Measurements from ENCODE around the gene KCNN3.
A peak's percentile ranks its signal among the peaks of the same experiment; 100 is the strongest.

The KCNN3 gene

DNA sequence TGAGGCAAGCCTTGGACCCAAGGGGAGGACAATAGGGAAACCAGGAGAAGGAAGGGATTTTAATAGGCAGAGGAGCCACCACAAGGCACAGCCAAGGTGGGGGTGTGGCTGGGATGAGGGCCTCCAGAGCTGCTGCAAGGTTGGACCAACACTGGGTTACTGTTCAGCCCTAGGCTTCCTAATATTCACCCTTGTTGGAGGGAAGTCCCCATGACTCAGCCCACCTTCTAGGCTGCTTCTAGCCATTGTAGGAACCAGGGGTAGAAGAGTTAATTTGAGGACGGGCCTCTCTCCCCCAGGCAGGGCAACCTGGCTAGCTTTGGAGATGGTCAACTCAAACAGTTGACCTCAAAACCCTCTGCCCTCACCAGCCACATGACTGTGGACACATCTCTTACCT lies 59.5 kb downstream of the KCNN3 start:
- DNase-seq: no peak

DNA sequence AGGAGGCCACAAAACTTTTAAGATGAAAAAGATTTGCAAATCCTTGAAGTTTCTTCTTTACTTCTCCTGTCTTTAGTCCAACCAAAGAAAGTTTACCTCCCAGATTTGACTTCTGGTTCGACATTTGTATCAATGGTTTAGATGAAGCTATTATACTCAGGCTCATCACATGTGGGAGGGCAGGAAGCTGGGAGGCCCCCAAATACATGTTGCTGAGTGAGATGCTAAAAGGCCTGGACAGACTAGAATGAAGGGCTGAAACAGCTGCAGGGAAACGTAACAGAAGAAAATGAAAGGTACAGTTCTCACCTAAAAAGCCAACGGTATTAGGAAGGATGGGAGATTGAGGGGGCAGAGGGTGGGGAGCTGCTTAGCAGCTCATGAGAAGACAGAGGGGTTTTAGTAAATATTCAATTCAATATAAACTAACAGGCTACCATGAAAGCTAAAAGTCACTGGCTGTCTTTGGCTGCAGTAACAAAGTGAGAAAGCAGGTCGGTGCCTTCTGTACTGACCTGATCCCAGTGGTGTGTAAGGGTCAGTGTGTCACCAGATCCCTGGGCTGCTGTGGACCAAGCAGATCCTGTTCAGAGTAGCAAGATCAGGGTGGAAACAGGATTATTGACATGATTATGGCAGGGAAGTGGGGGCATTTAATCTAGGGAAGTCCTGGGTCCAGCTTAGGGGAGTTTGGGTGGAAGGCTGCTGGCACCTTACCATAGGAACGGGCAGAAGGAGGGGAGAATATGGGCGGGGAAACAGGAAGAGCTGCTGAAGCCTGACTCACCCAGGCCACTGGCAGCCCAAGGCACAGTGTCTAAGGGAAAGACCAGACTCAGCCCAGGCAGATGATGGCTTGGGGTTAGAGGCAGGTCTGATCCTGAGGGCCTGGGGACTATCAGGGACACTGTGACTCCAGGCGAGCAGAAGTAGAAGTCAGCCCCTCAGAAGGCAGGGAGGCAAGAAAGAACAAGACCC lies 60.4 kb downstream of the KCNN3 start:
- no peak for DNase-seq

DNA sequence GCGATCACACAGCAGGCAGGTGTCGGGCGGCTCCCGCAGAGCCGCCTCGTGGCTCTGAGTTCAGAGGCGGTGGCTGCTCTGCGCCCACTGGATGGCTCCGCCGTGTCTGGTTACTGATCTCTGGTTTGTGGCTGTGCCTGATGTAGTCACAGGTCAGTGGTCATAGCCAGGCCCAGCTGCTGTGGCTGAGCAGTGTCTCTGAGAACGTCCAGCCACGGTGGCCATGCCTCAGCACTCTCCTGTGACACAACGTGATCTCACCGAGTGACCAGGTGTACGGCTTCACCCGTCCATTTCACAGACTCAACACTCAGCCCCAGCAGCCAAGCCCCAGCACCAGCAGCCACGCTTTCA lies 61.2 kb downstream of the KCNN3 start:
- DNase-seq: peak; percentile 25

DNA sequence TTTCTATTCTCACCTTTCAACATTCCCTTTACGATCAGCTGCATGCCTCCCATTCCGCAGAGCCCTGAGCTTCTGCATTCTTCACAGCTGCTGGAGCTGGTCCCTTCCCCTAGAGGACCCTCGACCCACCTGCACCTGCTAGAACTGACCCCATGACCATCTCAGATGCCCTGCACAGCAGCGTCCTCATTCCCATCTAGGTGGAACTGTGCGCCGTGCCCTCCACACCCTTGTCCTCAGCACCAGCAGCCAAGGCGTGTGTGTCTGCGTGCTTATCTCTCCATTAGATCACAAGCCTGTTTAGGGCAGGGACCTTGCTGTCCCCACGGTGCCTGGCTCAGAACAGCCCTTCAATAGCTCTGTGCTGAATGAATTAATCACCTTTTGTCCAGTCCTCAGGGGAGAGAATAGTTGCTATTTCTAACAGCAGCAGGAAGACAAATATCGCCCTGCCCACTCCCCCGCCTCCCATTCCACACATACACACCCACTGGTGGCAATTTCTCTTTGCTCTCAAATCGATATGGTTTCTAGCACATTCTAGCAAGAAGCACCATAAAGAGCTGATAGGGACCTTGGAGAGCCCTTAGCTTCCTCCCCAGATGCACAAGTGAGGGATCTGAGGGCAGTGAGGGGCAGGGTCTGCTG lies 61.7 kb downstream of the KCNN3 start:
- DNase-seq: no peak

DNA sequence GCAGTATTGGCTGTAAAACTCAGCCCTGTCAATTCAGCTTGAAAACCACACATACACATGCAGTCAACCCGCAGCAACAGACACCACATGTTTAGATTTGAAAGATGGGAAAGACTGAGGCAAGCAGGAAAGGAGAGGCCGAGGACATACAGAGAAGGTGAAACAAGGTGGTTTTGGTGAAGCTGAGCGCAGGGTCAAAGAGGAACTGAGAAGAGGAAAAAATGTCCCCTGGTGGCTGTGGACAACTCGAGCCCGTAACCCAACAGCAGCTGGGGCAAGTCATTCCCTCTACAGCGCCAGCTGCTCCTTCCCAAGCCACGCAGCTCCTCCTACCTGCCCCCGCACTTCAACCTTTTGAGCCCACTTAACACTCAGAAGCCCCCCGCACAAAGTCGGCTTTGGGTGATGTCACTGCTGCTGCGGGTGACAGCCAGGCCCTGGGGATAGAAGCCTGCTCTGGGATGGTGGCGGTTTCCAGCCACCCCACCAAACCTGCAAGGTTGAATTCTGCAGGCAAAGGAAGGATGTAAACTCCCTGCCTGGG lies 63.0 kb downstream of the KCNN3 start:
- DNase-seq: peak; percentile 60

DNA sequence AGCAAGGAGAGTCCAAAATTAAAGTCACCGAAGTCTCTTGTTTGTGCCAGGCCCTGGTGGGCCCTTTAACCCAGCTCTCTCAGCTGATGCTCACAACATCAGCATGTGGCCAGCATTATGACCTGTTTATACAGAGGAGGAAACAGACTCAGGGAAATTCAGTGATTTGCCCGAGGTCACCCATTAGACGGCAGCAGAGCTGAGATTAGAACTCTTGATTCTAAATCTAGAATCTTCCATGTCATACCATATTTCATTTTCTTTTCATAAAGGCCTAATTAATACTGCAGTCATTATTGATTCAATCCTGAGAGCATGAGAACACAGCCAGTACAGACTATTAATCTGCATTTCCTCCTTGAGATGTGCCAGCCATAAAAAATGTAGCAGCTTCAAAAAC lies 63.7 kb downstream of the KCNN3 start:
- no peak for DNase-seq

DNA sequence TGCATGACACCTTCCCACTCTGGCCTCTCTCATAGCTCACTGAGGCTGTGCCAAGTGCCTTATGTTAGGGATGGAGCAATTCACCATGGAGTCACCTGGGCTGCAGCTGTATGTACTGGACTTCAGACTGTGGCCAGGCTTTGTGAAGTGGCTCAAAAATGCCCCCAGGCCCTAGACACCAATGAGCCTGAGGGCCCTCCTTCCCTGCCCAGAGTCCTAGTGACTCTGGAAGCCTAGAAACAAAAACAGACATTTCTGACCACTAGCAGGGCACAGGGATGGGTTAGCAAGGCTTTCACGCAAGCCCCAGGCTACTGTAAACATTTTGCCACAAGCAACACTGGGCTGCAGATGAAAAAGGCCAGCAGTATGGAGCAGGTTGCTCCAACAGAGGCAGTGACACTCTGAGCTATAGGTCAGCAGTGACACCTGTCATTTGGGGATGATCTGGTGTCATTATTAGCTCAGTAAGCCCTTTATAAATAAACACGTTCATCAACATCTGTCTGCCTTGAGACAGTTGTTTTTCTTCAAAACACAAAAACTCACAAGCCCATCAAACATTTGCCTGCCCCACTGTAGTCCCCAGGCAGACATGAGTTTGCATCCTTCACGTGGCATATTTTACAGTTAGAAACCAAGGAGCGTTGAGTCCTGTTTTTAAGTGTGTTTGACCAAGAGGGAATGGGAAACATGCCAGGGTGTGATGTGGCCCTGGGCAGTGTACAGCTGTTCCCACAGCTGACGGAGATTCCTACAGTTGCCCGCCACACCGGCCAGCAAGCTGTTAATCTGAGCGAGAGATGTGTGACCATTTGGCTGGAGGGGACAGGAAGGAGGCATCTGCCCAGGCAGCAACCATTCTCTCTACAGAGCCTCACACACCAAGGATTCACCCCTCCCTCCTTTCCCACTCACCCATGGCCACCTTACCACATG lies 66.8 kb downstream of the KCNN3 start:
- peak; percentile 61 for DNase-seq

DNA sequence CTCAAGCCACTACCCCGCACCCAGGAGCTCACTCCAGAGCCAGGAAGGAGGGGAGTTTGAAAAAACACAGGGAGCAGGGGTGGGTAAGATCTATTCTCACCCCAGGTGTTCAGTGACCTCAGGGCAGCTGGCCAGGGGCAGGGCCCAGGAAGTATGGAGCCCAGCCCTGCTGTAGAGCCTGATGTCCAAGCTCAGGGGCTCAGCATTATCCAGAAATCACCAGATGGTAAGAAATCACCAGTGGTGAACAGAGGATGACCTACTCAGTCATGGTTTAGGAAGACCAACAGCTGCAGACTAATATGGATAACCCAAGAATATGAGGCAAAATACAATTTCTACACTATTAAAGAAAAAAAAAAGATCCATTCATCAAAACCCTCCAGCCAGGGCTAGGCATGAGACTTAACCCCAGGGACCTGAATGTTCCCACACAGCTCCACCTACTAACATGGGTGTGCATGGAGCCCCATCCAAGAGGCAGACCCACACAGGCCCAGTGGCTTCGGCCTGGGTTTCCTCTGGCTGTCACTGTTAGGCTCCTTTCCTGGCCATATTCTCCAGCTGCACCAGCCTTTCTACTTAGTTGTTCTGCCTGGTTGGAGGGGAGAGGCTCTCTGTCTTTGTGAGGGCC lies 67.6 kb downstream of the KCNN3 start:
- DNase-seq: no peak

DNA sequence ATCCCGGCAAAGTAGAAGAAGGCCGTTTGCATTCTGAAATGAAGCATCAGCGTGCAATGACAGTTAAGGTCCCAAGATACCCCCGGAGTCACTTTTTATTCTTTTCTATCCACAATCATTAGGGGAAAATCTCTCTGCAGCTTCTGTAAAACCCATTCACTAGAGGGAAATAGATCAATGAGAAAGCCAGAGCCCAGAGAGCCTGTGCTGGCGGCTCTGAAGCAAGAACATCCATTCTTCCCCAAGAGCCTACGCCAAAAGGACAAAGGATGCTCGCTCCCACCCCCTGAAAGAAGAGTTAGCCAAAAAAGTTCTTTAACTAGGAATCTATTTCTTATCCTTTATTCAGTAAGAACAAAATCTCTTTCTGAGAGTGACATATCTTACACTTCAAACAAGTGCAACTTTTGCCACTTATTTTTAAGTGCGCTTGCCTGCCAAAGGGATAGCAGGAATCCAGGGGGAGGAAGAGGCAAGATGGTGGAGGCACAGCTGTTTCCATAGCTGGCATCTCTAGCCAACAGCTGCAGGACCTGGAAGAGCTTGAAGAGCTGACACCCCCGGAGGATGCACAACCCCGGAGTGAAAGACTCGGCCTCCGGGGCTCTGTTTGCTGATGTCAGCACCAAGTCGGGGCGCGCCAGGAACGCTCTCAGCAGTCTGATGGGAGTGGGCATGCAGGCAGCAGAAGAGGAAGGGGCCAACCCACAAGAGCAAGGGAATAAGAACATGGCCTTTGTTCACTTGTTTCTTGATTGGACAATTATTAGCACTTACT lies 68.7 kb downstream of the KCNN3 start:
- DNase-seq: no peak

DNA sequence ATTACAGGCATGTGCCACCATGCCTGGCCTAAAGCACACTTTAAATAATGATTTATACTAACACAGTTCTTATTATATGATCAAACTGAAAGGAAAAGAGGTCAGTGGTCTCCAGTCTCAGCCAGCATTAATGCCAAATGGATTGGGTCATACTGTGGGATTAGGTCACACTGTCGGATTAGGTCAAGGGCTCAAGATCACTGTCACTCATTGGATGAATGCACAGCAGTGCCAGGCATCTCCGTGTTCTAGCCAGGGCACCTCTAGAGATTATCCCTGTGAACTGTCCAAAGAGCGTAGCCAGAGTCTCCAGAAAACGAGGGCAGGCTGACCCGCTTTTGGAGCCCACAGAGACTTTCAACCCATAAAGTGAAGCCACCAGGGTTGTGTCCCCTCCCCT lies 70.9 kb downstream of the KCNN3 start:
- no peak for DNase-seq

DNA sequence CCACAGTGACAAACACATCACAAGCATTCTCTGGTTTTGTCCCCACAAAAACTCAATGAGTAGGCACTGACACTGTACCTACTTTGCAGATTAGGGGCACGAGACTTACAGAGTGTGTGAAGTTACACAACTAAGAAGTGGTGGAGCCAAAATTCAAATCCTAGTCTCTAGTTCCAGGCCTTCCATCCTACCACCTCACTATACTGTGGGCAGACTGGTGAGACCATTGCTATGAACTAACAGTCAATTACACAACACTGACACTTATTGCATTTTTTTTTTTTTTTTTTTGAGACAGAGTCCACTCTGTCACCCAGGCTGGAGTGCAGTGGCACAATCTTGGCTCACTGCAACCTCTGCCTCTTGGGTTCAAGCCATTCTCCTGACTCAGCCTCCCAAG lies 71.4 kb downstream of the KCNN3 start:
- DNase-seq: no peak

DNA sequence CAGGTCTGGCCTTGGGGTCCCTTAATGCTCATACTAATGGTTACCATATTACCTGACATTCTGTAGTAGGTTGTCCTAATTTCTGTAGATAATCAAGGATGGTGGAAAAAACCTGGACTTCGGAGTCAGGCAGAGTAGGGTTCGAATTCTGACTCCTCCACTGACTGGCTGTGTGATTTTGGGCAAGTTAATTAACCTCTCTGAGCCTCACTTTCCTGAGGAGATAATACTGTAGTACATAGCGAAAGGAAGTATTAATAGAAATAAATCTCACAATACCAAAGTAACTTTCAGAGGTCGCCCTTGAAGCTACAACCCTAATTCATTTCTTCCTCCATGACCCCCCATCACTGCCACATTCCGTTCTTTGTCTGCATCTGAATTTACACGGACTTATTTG lies 72.9 kb downstream of the KCNN3 start:
- DNase-seq: no peak

DNA sequence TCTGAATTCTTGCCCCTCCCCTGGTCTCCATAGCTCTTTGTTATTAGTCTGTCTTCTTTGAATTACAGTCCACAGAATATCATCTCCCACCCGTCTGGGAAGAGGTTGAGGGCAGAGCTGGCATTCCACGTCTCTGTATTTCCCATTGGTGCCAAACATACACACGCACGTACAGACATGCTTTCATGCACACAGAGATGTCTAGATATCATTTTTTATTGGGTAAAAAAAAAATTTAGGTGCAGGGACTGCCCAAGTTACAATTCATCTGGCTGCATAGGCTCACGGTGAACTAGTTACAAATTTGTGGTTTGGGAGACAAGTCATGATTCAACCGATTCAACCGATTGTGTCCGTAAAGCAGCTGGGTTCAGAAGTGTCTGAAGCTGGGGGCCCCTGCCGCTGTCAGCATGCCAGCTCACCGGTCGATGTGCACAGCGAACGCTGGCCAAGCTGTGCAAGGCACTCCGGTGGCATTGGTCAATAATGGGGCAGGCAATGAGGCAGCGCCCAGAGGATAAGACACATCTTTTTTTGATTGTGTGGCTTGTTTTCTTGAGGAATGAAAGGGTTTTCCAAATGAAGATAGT lies 73.7 kb downstream of the KCNN3 start:
- DNase-seq: no peak

DNA sequence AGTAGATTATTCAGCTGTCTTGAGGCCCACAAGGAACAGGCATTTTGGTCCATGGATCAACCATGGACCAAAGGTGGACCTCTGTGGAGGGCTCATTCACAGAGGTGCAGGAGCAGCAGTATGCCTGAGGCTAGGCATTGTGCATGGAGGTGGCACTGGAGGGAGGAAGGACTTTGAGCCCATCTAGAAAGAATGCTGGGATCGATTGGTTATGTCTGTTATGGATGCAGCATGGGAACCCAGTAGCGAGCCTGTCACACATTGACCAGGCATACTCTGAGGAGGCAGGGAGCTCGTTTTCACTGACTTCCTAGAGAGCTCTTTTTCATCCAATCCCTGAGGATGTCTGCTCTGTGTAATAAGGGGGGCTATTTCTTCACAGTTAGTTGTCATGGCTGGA lies 75.5 kb downstream of the KCNN3 start:
- no peak for DNase-seq

DNA sequence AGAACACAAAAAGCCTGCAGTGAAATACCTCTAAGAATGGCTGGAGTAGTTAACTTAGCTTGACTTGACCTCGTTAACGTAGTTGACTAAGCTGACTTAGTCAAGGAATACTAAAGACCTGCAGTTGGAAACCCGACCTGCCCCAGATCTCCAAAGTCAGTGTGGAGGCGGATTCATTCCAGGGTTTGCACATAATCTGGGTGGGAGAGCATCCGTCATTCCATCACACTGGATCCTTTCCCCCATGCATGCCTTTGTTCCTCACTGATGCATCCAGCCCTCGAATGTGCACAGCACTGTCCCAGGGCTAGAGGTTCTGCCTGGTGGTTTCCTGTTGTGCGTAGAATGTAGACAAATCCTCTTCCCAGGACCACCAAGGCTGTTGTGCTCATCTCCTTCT lies 76.4 kb downstream of the KCNN3 start:
- peak; percentile 48 for DNase-seq

DNA sequence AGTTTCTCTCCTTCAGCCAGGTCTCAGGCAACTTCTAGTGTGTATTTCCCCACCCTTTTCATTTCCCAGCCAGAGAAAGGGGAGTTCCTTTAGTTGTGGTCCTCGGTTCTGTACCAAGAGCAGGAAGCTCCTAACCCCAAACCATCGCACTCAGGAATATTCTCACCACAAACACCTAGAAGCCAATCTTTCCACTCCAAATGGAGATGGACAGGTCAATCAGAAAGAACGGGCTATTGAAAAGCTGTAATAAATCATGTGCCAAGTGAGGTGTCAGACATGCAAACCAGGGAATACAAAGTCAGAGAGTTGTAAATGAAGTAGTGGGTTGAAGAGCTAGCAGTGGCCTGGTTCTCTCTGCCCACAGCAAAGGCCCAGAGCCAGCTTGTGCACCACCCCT lies 77.2 kb downstream of the KCNN3 start:
- no peak for DNase-seq

DNA sequence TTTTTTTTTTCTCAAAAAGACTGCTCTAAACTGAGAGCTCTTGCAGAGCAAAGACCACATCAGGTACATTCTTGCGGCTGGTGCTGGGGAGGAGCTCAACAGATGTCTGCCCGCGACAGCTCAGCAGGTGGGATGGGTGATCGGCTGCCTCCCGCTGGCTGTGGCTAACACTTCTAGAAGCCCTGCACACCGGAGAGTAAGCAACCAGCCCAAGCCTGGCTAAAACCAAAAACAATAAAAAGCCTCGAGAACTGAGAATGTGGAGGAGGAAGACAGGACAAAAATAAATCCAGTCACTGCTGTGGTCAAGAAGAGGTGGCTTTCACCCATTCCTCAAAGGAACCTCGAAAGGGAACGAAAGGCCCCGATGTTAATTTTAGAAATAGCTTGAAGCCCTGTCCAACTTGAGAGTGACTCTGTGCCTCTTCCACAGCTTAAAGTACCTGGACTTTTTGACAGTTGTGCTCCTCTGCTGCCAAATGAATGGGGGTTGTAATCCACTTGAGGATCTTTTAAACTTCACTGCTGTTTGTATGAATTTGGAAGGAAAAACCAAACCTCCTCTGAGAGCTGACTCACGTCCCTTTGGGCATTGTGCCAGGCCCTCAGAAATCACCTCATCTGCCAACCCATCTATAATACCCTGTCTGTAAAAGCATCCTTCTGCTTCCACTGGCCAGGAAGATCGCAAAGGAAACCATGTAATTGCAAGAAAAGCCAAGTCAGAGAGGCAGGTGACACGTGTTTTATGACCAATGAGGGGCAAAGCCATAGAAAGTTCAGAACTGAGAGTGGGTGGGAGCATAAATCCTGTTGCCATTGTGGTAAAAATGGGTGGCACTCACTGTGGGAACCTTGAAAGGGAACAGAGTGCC lies 78.6 kb downstream of the KCNN3 start:
- DNase-seq: peak; percentile 24

DNA sequence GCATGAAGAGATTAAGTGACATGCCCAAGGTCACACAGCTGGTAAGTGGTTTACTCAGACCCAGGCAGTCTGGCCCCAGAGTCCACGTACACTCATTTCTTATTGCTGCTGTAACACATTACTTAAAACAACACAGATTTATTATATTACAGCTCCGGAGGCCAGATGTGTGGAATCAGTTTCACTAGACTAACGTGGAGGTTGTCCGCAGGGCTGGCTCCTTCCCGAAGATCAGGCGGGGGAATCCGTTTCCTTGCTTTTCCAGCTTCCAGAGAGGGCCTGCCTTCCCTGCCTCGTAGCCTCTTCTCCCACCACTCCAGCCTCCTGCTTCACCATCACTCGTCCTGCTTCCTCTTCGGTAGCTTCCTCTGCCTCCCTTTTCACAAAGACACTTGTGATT lies 81.2 kb downstream of the KCNN3 start:
- no peak for DNase-seq

DNA sequence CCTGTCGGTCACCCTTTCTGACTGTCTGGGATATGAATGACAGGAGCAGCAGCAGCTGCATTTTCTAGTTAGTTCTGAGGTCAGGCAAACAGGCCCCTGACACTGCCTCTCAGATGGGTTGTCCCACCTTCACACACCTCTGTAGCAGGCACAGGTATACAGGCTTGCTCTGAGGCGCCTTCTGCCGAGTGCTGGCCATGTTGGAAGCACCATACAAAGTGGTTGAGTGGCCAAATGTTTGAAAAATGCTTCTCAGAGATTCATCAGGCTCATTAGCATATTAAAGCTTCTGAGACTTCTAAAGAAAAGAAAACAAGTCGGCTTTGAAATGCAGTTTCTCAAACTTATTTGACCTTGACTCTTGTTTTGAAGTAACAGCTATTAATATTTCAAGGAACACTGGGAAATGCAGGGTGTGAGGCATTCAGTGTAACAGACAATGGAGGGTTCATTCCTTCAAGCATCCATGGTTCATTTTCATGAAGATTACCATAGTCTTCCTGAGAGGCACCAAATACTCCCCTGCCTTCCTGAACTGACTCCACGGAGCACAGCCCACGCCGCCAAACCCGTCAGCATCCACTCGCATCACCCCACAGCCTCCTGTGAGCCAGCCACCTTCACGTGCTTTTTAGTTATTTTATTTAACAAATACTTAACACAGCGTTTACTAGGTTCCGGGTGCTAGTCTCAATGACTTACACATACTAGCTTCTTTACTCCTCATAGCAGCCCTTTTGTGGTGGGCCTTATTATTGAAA lies 81.8 kb downstream of the KCNN3 start:
- no peak for DNase-seq

Data from NCI-H82 (cell line).